Measurements from ENCODE around the gene GPD2.
"Not testable (repeated sequence)": the region's sequence is repeated elsewhere in the genome, so short reads cannot be mapped to it uniquely, and the experiment has no call there.

GPD2 gene

GRCh38 chr2:156480376-156480775 lies 44.2 kb downstream of the GPD2 start:
- DNase-seq: no peak

- no peak for DNase-seq
Measured at GRCh38 chr2:156481312-156481711, 45.1 kb downstream of the GPD2 start.

- DNase-seq: no peak
Measured at GRCh38 chr2:156483741-156484173, 47.6 kb downstream of the GPD2 start.

- DNase-seq: no peak
Measured at GRCh38 chr2:156486147-156486546, 50.0 kb downstream of the GPD2 start.

GRCh38 chr2:156486614-156487013 lies 50.4 kb downstream of the GPD2 start:
- no peak for DNase-seq

GRCh38 chr2:156489195-156489594 lies 53.0 kb downstream of the GPD2 start:
- DNase-seq: no peak

GRCh38 chr2:156489750-156490465 lies 53.7 kb downstream of the GPD2 start:
- no peak for DNase-seq

- DNase-seq: no peak
Measured at GRCh38 chr2:156490466-156490840, 54.3 kb downstream of the GPD2 start.

- no peak for DNase-seq
Measured at GRCh38 chr2:156491176-156491575, 55.0 kb downstream of the GPD2 start.

- no peak for DNase-seq
Measured at GRCh38 chr2:156492979-156493378, 56.8 kb downstream of the GPD2 start.

- DNase-seq: not testable (repeated sequence)
Measured at GRCh38 chr2:156495998-156496397, 59.8 kb downstream of the GPD2 start.

- DNase-seq: no peak
Measured at GRCh38 chr2:156505696-156506095, 69.5 kb downstream of the GPD2 start.

- no peak for DNase-seq
Measured at GRCh38 chr2:156511122-156511521, 74.9 kb downstream of the GPD2 start.

- no peak for DNase-seq
Measured at GRCh38 chr2:156511803-156512202, 75.6 kb downstream of the GPD2 start.

- no peak for DNase-seq
Measured at GRCh38 chr2:156512451-156512850, 76.3 kb downstream of the GPD2 start.

GRCh38 chr2:156513219-156513618 lies 77.0 kb downstream of the GPD2 start:
- DNase-seq: no peak

GRCh38 chr2:156517419-156517818 lies 81.2 kb downstream of the GPD2 start:
- DNase-seq: no peak

- DNase-seq: no peak
Measured at GRCh38 chr2:156518138-156518537, 82.0 kb downstream of the GPD2 start.

- DNase-seq: no peak
Measured at GRCh38 chr2:156522864-156523440, 86.8 kb downstream of the GPD2 start.

- no peak for DNase-seq
Measured at GRCh38 chr2:156526950-156527636, 90.9 kb downstream of the GPD2 start.

GRCh38 chr2:156528583-156528982 lies 92.4 kb downstream of the GPD2 start:
- not testable (repeated sequence) for DNase-seq

GRCh38 chr2:156532989-156533388 lies 96.8 kb downstream of the GPD2 start:
- DNase-seq: no peak

- no peak for DNase-seq
Measured at GRCh38 chr2:156536534-156536933, 100.4 kb downstream of the GPD2 start.

- DNase-seq: no peak
Measured at GRCh38 chr2:156537141-156537540, 101.0 kb downstream of the GPD2 start.

Measured in activated naive CD4-positive, alpha-beta T cell treated with anti-CD3 and anti-CD28 coated beads, Interleukin-2, amount 50 U/mL, for 16 hours (primary cell).